ENCODE measurements around the gene HHLA2.

Gene HHLA2

GRCh38 chr3:108297647-108298046 lies 1.3 kb downstream of the HHLA2 start:
- no peak for DNase-seq (ENCODE audit: extremely low spot score)
- TF ChIP-seq, protein P1, sequence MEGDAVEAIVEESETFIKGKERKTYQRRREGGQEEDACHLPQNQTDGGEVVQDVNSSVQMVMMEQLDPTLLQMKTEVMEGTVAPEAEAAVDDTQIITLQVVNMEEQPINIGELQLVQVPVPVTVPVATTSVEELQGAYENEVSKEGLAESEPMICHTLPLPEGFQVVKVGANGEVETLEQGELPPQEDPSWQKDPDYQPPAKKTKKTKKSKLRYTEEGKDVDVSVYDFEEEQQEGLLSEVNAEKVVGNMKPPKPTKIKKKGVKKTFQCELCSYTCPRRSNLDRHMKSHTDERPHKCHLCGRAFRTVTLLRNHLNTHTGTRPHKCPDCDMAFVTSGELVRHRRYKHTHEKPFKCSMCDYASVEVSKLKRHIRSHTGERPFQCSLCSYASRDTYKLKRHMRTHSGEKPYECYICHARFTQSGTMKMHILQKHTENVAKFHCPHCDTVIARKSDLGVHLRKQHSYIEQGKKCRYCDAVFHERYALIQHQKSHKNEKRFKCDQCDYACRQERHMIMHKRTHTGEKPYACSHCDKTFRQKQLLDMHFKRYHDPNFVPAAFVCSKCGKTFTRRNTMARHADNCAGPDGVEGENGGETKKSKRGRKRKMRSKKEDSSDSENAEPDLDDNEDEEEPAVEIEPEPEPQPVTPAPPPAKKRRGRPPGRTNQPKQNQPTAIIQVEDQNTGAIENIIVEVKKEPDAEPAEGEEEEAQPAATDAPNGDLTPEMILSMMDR (IDR thresholded peaks at IDR 0.05; ENCODE audit: control extremely low read depth, extremely low read depth, low read depth, missing control alignments): no peak
- CTCF ChIA-PET: no interaction called here
- POLR2A ChIA-PET: no interaction called here

GRCh38 chr3:108298056-108298455 lies 1.7 kb downstream of the HHLA2 start:
- ChIA-PET CTCF (no interaction called here), POLR2A (no interaction called here)
- TF ChIP-seq, protein P1 (IDR thresholded peaks at IDR 0.05; ENCODE audit: control extremely low read depth, extremely low read depth, low read depth, missing control alignments): no peak
- no peak for DNase-seq (ENCODE audit: extremely low spot score)

DNA sequence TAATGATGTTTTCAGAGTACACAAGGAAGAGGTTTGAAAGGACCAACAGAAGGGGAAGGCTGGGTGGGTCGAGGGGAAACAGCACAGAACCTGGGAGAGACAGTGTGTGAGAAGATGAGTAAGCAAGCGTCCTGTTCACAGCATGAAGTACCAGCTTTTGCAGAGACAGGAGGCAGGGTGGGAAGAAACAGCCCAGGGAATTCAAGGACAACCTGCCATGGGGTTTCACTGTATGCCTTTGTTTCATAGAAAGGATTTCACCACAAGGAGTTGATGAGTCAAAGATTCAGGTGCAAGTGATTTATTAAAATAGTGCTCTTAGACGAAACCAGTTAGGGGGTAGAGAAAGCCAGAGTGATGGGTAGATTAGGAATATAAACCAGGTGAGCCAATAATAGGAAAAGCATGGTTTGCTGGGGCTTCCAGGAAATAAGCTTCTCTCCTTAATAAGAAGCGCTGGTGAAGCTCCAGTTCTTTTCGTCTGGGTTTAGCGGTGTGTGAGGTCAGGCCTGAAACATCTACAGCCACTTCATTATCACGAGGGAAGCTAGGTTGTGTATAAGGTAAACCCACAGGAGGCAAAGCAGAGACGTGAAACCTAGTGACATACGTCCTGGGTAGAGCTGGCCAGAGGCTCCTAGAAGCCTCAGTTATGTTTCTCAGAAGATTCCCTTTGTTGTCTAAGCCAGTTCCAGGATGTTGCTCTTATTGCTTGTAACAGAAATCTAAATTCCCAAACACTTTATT lies 3.9 kb downstream of the HHLA2 start:
- CTCF ChIA-PET: interaction anchor here (1.4 kb wide), 1 partner anchor 9 kb away, joined by 8 read pairs; no protein-coding TSS in a partner anchor
- DNase-seq (ENCODE audit: extremely low spot score): no peak
- TF ChIP-seq, protein P1 (IDR thresholded peaks at IDR 0.05; ENCODE audit: control extremely low read depth, extremely low read depth, low read depth, missing control alignments): no peak
- POLR2A ChIA-PET: no interaction called here

DNA sequence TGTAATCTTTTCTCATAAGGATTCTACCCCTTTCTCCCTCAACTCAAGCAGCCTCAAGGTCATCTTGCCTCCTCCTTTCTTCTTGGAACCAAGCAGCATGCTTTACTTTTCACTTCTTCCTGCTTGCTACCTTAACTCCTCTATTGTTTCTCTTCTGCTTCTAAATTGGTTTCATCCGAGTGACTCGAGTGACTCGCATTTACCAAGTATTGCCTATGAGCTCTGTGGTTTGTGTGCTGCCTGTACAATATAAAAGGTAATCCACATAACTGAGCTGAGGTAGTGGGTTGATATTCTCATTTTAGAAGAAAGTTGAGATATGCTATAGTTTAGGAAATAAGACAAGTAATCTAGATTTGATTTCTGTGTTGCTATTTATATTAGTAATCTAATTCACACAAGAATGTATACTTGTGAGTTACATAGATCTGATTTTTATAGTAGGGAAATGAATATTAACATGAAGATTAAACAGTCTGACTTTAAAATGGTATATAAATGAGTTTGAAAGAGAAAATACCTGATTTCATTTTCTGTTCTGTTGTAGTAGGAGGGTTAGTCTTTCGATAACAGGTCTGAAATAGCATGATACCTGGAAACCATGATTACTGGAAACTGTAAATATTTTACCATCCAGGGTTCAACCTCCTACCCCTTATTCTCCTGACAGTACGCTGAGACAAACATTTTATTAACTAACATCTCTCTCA lies 5.5 kb downstream of the HHLA2 start:
- ChIA-PET POLR2A (no interaction called here), CTCF (interaction anchor here (0.7 to 2.8 kb wide), 2 partner anchors 11 to 13 kb away, joined by 3 to 6 read pairs; no protein-coding TSS in a partner anchor)
- DNase-seq (ENCODE audit: extremely low spot score): no peak
- TF ChIP-seq, protein P1 (IDR thresholded peaks at IDR 0.05; ENCODE audit: control extremely low read depth, extremely low read depth, low read depth, missing control alignments): no peak

DNA sequence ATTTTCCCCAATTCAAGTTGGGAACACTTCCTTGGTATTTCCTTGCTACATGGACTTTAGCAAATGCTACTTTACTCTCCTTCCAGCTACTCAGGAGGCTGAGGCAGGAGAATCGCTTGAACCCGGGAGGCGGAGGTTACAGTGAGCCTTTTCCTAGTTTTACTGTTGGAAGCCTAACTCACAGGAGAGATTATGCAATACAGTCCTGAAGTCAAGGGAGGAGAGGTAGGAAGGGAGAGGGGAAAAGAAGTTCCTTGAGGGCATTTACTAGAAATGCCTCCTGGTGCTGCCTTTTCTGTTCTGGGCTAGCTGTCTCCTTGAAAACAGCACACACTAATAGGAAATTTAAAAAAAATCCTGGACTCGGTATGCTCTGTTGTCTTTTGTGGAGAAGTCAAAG lies 6.2 kb downstream of the HHLA2 start:
- ChIA-PET POLR2A (no interaction called here), CTCF (interaction anchor here (1.0 to 2.8 kb wide), 3 partner anchors 10 to 17 kb away, joined by 3 to 6 read pairs (median 5); no protein-coding TSS in a partner anchor)
- DNase-seq (ENCODE audit: extremely low spot score): no peak
- TF ChIP-seq, protein P1 (IDR thresholded peaks at IDR 0.05; ENCODE audit: control extremely low read depth, extremely low read depth, low read depth, missing control alignments): no peak

- ChIA-PET POLR2A (no interaction called here), CTCF (interaction anchor here (1.0 kb wide), 1 partner anchor 9 kb away, joined by 3 read pairs; the partner anchor contains the start of gene HHLA2)
- TF ChIP-seq, protein P1 (IDR thresholded peaks at IDR 0.05; ENCODE audit: control extremely low read depth, extremely low read depth, low read depth, missing control alignments): no peak
- no peak for DNase-seq (ENCODE audit: extremely low spot score)
Observed at GRCh38 chr3:108305484-108306172, 9.3 kb downstream of the HHLA2 start.
